ENCODE results near the gene RAB43.

DNA sequence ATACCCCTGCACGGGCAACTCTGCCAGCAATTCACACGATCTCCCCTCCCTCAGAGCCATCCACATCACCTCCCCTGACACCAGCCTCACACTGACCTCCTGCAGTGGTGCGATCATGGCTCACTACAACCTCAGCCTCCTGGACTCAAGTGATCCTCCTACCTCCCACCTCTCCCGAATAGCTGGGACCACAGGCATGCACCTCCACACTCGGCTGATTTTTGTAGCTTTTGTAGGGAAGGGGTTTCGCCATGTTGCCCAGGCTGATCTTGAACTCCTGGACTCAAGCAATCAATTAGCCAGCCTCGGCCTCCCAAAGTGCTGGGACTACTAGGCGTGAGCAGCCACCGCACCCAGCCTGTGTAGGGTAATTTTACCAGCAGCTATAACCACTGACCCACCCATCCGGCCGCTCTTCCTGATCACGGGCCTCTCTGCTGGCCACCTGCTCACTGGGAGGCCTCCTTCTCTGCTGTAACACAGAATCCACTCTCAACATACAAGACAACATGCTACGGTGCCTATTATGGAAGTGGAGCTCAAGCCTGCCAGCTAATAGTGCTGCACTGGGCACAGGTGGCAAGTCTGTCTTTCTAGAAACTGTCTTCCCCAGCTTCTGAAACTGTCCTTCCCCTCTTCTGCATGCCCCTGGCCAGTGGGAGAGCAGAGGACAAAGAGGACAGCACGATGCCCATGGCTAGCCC, 56.4 kb downstream of the RAB43 start:
- TF ChIP-seq, protein P1, sequence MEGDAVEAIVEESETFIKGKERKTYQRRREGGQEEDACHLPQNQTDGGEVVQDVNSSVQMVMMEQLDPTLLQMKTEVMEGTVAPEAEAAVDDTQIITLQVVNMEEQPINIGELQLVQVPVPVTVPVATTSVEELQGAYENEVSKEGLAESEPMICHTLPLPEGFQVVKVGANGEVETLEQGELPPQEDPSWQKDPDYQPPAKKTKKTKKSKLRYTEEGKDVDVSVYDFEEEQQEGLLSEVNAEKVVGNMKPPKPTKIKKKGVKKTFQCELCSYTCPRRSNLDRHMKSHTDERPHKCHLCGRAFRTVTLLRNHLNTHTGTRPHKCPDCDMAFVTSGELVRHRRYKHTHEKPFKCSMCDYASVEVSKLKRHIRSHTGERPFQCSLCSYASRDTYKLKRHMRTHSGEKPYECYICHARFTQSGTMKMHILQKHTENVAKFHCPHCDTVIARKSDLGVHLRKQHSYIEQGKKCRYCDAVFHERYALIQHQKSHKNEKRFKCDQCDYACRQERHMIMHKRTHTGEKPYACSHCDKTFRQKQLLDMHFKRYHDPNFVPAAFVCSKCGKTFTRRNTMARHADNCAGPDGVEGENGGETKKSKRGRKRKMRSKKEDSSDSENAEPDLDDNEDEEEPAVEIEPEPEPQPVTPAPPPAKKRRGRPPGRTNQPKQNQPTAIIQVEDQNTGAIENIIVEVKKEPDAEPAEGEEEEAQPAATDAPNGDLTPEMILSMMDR (IDR thresholded peaks at IDR 0.05), result no peak
- no peak for TF ChIP-seq POLR2AphosphoS5 (IDR thresholded peaks at IDR 0.05; ENCODE audit: insufficient read depth in 1 of 2, low read depth in 1 of 2)

All from vagina (tissue), 2 donors.